NB4 (cell line): Measurements from ENCODE around the gene EGFL7.

ENCODE experiments used
- DNase-seq: peaks from one replicate; pipeline ENCODE4 v3.0.0; 2010; ENCODE audit warnings: low read depth
- H3K4me3 ChIP-seq: one replicate; pipeline ENCODE4 v1.5.1; 2011; ENCODE audit warnings: mild to moderate bottlenecking, low read depth, low read length, moderate library complexity
- MYC ChIP-seq: IDR thresholded peaks from 2 replicates; pipeline ENCODE4 v1.6.1; 2011; ENCODE audit warnings: low read depth, low read length
- POLR2A ChIP-seq: IDR thresholded peaks from 2 replicates; pipeline ENCODE4 v1.6.1; 2011; ENCODE audit warnings: mild to moderate bottlenecking; ENCODE audit not compliant: insufficient read length; ENCODE audit errors: extremely low read depth
- TF ChIP-seq, protein P1 (sequence below): IDR thresholded peaks from 2 replicates; pipeline ENCODE4 v1.6.1; 2011; ENCODE audit warnings: low read depth, low read length
- TF ChIP-seq, protein P2 (sequence below): IDR thresholded peaks from one replicate; pipeline ENCODE4 v1.5.1; 2012; ENCODE audit warnings: low read depth, low read length

EGFL7 gene

DNA sequence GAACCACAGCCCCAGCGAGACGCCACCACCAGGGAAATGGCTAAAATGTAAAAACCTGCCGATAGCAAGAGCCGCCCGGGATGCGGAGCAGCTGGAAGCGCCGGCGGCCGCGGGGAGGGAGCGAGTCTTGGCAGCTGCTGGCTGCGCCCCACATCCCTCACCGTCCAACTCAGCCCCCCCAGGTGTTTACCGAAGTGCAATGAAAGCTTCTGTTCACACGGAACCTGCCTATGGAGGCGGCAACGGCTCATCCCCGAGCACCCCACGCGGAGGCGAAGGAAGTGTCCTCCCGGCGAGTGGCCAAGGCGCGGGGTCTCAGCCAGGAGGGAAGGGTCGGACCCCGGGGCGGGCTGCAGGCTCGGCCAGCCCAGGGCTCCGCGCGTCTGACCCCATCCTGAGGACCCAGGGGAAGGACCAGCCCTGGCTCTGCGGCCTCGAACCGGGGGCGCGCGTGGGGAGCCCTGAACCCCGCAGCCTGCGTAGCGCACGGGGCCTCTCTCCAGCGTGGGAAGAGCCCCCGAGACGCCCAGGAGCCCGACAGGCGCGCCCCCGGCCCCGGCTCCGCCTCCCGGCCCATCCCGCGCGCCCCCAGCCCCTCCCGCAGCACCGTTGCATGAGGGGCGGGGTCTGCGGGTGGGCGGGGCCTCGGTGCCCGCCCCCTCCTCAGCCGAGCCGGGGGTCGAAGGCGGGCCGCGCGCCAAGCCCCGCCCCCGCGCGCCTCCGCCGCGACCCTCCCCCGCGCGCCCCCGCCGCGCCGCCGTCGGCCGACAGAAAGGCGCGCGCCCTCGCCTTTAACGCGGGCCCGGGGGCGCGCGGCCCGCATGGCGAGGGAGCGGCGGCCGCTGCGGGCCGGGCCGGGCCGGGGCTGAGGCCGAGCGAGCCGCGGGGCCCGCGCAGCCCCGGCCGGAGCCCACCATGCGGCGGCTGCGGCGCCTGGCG is 49.3 kb downstream of the EGFL7 start, which contains the start of gene DIPK1B:
Gene DIPK1B, plus strand, starts transcription at position 822 of the 939 bp plus-strand sequence. Its CDS starts 94 bp downstream, at position 916.
- peak within 1 kb of the TSS; percentile 51 for H3K4me3 ChIP-seq
- DNase-seq, result peak; percentile 58
- TF ChIP-seq MYC (no peak), POLR2A (no peak)
- TF ChIP-seq, protein P1, sequence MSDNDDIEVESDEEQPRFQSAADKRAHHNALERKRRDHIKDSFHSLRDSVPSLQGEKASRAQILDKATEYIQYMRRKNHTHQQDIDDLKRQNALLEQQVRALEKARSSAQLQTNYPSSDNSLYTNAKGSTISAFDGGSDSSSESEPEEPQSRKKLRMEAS, result no peak
- TF ChIP-seq, protein P2, sequence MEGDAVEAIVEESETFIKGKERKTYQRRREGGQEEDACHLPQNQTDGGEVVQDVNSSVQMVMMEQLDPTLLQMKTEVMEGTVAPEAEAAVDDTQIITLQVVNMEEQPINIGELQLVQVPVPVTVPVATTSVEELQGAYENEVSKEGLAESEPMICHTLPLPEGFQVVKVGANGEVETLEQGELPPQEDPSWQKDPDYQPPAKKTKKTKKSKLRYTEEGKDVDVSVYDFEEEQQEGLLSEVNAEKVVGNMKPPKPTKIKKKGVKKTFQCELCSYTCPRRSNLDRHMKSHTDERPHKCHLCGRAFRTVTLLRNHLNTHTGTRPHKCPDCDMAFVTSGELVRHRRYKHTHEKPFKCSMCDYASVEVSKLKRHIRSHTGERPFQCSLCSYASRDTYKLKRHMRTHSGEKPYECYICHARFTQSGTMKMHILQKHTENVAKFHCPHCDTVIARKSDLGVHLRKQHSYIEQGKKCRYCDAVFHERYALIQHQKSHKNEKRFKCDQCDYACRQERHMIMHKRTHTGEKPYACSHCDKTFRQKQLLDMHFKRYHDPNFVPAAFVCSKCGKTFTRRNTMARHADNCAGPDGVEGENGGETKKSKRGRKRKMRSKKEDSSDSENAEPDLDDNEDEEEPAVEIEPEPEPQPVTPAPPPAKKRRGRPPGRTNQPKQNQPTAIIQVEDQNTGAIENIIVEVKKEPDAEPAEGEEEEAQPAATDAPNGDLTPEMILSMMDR, result no peak

DNA sequence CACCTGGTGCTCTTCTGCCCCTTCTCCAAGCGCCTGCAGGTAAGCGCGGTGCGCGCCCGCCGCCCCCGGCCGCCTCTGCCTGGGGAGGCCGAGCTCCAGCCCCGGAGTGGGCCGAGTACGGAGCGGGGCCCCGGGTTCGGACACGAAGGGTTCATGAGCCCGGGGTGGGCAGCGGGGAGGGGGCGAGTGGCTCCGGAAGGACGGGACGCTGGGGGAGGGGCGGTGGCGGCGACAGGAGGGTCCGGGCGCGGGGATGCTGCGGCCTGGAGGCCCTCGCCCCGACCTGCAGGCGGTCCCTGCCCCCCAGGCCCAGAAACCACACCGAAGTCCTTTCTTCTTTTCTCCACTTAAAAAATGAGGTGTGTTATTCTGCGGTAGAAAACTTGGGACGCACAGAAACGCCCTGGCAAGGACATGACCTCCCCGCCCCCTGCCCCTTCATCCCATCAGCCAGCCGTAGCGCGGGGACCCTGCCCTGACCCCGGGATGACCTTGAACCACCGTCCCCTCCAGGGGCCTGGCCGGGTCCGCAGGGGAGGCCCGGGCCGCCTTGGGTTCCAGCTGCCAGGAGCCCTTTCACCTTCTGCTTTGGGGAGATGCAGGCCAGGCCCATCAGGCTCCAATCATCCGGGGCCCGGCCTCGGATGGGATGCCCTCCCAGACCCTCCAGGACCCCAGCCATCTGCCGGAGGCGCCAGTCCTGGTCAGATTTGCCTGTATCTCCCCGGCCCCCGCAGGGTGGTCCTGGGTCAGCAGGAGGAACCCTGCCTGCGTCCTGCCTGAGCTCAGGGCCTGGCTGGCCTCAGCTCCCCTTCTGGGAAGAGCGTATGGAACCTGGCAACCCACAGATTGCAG is 50.2 kb downstream of the EGFL7 start:
- TF ChIP-seq, protein P1, result no peak
- H3K4me3 ChIP-seq, result peak overlapping the region; percentile 51
- no peak for DNase-seq

DNA sequence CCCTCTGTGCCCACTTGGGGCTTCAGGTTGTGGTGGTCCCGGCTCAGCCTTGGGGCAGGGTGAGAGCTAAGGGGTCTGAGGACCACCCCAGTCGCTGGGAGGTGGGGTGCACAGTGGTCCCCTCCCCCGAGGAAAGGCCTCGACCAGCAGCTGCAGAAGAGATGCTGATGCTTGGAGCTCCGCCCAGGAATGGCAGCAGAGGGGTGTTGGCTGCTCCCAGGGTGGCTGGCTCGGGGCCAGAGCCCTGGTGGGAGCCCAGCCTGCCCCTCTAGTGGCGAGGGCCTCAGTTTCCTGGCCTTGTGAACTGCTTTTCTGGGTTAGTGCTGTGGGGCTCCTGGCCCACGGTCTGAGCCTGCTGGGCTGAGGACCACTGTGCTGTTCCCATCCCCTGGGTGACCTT is 50.8 kb downstream of the EGFL7 start:
- no peak for DNase-seq
- TF ChIP-seq, protein P2, result no peak
- TF ChIP-seq, protein P1, result no peak
- TF ChIP-seq POLR2A (no peak), MYC (no peak)
- H3K4me3 ChIP-seq, result peak overlapping the region; percentile 51

DNA sequence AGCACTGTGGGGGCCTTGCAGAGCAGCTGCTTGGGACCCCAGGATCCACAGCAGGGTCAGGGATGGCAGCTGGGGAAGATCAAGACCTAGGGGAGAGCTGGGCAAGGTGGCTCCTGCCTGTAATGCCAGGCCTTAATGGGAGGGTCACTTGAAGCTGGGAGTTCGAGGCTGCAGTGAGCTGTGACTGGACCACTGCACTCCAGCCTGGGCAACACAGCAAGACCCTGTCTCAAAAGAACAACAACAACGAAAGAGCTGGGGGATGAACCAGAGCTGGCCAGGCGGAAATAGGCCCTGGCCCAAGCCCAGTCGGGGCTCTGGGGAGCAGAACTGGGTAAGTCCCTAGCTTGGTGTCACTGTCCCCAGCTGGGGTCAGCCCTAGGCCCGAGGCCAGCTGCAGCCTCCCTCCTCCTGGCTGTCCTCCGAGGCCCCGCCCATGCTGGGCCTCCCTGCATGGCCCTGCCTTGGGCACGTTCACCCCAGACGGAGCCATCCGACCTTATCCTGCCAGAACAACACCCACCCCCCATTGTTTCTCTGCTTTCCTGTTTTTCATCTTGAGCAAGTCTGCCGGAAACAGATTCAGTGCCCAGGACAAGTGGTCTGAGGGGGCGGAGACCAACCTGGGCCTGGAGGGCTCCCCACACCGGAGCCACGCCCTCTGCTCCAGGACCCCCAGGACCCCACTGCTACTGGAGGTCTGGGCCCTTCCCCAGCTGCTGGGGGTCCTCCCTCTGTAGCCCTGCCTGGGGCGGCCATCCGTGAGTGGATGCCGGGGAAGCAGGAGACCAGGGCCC is 51.6 kb downstream of the EGFL7 start:
- TF ChIP-seq, protein P1, result no peak
- TF ChIP-seq POLR2A (no peak), MYC (no peak)
- TF ChIP-seq, protein P2, result no peak
- no peak for DNase-seq
- no peak overlapping the region for H3K4me3 ChIP-seq

DNA sequence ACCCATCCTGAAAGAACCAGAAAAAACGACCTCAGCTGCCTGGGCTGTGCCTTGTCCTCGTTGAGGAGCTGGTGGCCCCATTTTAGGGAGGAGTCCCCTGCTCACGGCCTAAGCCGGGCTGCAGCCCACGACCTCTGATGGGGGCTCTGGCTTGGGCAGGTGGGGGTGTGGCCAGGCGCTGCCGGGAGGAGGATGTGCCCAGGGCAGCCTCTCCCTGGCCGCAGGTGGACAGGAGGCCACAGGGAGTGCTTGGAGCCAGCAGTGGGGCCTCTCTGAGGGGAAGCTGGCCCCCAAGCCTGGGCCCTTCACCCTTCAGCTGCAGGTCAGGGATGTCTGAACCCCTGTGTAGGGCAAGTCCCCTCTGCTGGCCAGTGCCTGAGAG is 52.2 kb downstream of the EGFL7 start:
- no peak overlapping the region for H3K4me3 ChIP-seq
- DNase-seq, result no peak
- TF ChIP-seq POLR2A (no peak), MYC (no peak)
- TF ChIP-seq, protein P2, result no peak
- TF ChIP-seq, protein P1, result no peak
